ENCODE measurements around the gene C12orf56. TPM values are rescaled to one million over a fixed set of nuclear protein-coding genes. Genes with fewer than 3 reads are reported as not detected.

The C12orf56 gene
- polyA plus RNA-seq, 1 donor (not counting 4 experiments of a cell fraction or from before 2014, with no cell fraction given), result 0.14 TPM

DNA sequence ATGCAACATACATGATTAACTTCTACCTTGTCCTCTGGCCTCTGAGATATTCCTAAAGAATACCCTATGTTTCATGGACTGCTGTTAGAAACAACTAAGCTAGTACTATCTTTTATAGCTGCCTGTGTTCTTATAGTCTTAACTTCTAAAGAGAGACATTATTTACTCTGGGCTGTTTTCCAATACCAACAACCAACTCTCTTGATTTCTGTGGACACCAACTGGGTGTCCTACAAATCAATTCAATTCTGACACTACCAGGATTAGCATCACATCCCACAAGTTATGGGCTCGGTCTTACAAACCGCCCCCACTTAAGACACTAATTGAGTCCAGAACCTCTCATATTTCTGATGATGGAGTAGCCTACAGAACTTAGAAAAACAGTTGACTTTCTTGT, 21.9 kb upstream of the C12orf56 start:
- no peak for FAIRE-seq
- Histone ChIP-seq H3K79me2 (ENCODE audit: control insufficient read depth, insufficient read depth, low read length) (peaks cover 36% of the 10 kb centered on the region), H3K9me1 (ENCODE audit: control insufficient read depth, extremely low read depth, insufficient read depth, low read length) (no peaks in the 10 kb centered on the region), H4K20me1 (ENCODE audit: control insufficient read depth, extremely low read depth, insufficient read depth, low read length) (peaks cover 2% of the 10 kb centered on the region), H3K27ac (ENCODE audit: control insufficient read depth, insufficient read depth, low read length) (no peak overlapping the region), H3K27me3 (ENCODE audit: control insufficient read depth, extremely low read depth, insufficient read depth, low read length) (no peaks in the 10 kb centered on the region), H3K9ac (ENCODE audit: control insufficient read depth, extremely low read depth, insufficient read depth, low read length) (no peak overlapping the region), H3K4me2 (ENCODE audit: control insufficient read depth, extremely low read depth, insufficient read depth, low read depth, low read length) (no peak overlapping the region), H3K4me3 (ENCODE audit: control insufficient read depth in 2 of 3, extremely low read depth in 1 of 3, insufficient read depth in 2 of 3, low read depth in 1 of 3, low read length in 3 of 3) (no peak overlapping the region), H3K9me3 (ENCODE audit: control insufficient read depth, low read depth, low read length) (no peaks in the 10 kb centered on the region), H3K36me3 (ENCODE audit: control insufficient read depth in 2 of 2, extremely low read depth in 1 of 2, insufficient read depth in 2 of 2, low read length in 2 of 2) (peaks cover 23 to 27% of the 10 kb centered on the region in 2 experiments), H3K4me1 (ENCODE audit: control insufficient read depth, extremely low read depth, insufficient read depth, low read length) (no peaks in the 10 kb centered on the region), H2AFZ (ENCODE audit: control insufficient read depth, low read length) (no peak overlapping the region)
- TF ChIP-seq, protein P1, sequence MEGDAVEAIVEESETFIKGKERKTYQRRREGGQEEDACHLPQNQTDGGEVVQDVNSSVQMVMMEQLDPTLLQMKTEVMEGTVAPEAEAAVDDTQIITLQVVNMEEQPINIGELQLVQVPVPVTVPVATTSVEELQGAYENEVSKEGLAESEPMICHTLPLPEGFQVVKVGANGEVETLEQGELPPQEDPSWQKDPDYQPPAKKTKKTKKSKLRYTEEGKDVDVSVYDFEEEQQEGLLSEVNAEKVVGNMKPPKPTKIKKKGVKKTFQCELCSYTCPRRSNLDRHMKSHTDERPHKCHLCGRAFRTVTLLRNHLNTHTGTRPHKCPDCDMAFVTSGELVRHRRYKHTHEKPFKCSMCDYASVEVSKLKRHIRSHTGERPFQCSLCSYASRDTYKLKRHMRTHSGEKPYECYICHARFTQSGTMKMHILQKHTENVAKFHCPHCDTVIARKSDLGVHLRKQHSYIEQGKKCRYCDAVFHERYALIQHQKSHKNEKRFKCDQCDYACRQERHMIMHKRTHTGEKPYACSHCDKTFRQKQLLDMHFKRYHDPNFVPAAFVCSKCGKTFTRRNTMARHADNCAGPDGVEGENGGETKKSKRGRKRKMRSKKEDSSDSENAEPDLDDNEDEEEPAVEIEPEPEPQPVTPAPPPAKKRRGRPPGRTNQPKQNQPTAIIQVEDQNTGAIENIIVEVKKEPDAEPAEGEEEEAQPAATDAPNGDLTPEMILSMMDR (optimal IDR thresholded peaks at IDR 0.05 in 1 of 3, IDR thresholded peaks at IDR 0.05 in 1 of 3, conservative IDR thresholded peaks at IDR 0.05 in 1 of 3; ENCODE audit: extremely low read depth in 1 of 3, insufficient read depth in 2 of 3, low read length in 3 of 3), result no peak
- no peak for TF ChIP-seq EZH2 (IDR thresholded peaks at IDR 0.05; ENCODE audit: low read length)
- DNase-seq (ENCODE audit: low read depth, low spot score), result no peak
- dilution Hi-C loops (cut with MboI; ENCODE audit: extremely low pct_ligation_motif_present, low sequenced_read_pairs), result no loop called here

DNA sequence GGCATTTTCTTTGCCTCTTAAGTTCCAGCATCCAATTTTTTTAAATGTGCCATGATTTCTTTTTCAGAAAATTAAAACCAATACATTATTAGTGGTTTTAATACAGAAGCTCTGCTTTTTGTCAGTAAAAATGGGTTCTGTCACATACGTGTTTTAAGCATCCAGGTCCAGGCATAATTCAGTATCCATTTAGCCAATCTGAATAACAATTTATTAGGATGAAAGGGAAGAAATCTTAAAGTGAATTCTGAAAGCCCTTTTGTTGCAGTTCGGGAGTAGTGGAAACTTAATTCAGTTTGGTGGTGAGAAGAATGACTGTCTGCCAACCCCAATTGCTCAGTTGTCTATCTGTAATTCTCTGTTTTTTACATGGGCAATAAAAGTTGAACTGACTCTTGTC, 20.9 kb upstream of the C12orf56 start:
- Histone ChIP-seq H3K4me3 (ENCODE audit: control insufficient read depth in 2 of 3, extremely low read depth in 1 of 3, insufficient read depth in 2 of 3, low read depth in 1 of 3, low read length in 3 of 3) (no peak overlapping the region), H4K20me1 (ENCODE audit: control insufficient read depth, extremely low read depth, insufficient read depth, low read length) (peaks cover 2% of the 10 kb centered on the region), H3K79me2 (ENCODE audit: control insufficient read depth, insufficient read depth, low read length) (peaks cover 46% of the 10 kb centered on the region), H2AFZ (ENCODE audit: control insufficient read depth, low read length) (no peak overlapping the region), H3K27ac (ENCODE audit: control insufficient read depth, insufficient read depth, low read length) (no peak overlapping the region), H3K9ac (ENCODE audit: control insufficient read depth, extremely low read depth, insufficient read depth, low read length) (no peak overlapping the region), H3K27me3 (ENCODE audit: control insufficient read depth, extremely low read depth, insufficient read depth, low read length) (no peaks in the 10 kb centered on the region), H3K9me1 (ENCODE audit: control insufficient read depth, extremely low read depth, insufficient read depth, low read length) (no peaks in the 10 kb centered on the region), H3K4me2 (ENCODE audit: control insufficient read depth, extremely low read depth, insufficient read depth, low read depth, low read length) (no peak overlapping the region), H3K36me3 (ENCODE audit: control insufficient read depth in 2 of 2, extremely low read depth in 1 of 2, insufficient read depth in 2 of 2, low read length in 2 of 2) (peaks cover 18 to 27% of the 10 kb centered on the region in 2 experiments), H3K9me3 (ENCODE audit: control insufficient read depth, low read depth, low read length) (no peaks in the 10 kb centered on the region), H3K4me1 (ENCODE audit: control insufficient read depth, extremely low read depth, insufficient read depth, low read length) (no peaks in the 10 kb centered on the region)
- DNase-seq (ENCODE audit: low read depth, low spot score) (no peak), FAIRE-seq (no peak)
- dilution Hi-C loops (cut with MboI; ENCODE audit: extremely low pct_ligation_motif_present, low sequenced_read_pairs), result no loop called here
- TF ChIP-seq, protein P1 (optimal IDR thresholded peaks at IDR 0.05 in 1 of 3, IDR thresholded peaks at IDR 0.05 in 1 of 3, conservative IDR thresholded peaks at IDR 0.05 in 1 of 3; ENCODE audit: extremely low read depth in 1 of 3, insufficient read depth in 2 of 3, low read length in 3 of 3), result no peak
- no peak for TF ChIP-seq EZH2 (IDR thresholded peaks at IDR 0.05; ENCODE audit: low read length)

Data from keratinocyte (primary cell).